ENCODE measurements around the gene PPFIBP1.

Gene PPFIBP1

DNA sequence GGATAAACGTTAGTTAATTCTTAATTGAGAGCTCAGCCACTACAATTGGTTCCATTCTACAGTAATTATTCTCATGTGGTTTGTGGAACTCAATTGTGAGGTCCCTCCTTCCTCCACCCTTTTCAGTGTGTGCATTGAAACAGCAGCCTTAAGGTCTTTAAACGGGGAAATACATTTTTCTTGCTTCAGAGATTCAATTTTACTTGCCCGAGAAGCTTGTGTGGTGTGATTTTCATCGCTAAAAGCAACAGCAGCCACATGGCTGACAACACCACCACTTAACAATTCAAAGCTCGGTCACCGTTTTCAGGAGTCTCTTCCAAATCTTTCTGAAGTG lies 733 bp upstream of the PPFIBP1 start:
- FAIRE-seq (peak; percentile 41), DNase-seq (ENCODE audit: insufficient read length, low spot score) (no peak)
- TF ChIP-seq POLR2A (IDR thresholded peaks at IDR 0.05; ENCODE audit: low read depth, low read length), result no peak

GRCh38 chr12:27524494-27524835 lies 459 bp downstream of the PPFIBP1 start:
- no peak for TF ChIP-seq POLR2A (IDR thresholded peaks at IDR 0.05; ENCODE audit: low read depth, low read length)
- FAIRE-seq, result no peak
- no peak for DNase-seq (ENCODE audit: insufficient read length, low spot score)

GRCh38 chr12:27524839-27525753 lies 1.1 kb downstream of the PPFIBP1 start:
- no peak for TF ChIP-seq POLR2A (IDR thresholded peaks at IDR 0.05; ENCODE audit: low read depth, low read length)
- FAIRE-seq, result peak; percentile 23

DNA sequence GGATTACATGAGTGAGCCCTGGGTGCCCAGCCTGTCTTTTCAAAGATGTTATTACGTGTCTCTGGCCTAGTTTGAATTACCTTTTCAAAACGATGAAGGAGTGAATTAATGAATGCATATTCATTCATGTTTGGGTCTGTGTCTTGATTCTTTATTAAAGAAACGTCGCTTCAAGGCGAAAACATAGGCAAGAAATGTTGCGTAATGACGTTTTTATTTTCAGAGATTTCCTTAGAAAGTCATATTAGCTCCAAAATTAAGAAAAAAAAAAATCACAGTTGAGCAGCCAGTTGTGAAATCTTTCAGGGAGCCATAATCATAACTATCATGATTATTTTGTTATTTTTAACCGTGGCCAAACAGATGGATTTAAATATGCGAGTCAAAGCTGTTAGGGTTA lies 3.5 kb downstream of the PPFIBP1 start:
- DNase-seq (ENCODE audit: insufficient read length, low spot score) (no peak), FAIRE-seq (no peak)
- no peak for TF ChIP-seq POLR2A (IDR thresholded peaks at IDR 0.05; ENCODE audit: low read depth, low read length)

More at GRCh38 chr12:27524839-27525753, 1.1 kb downstream of the PPFIBP1 start:
- DNase-seq (ENCODE audit: insufficient read length, low spot score), result peak; percentile 44

DNA sequence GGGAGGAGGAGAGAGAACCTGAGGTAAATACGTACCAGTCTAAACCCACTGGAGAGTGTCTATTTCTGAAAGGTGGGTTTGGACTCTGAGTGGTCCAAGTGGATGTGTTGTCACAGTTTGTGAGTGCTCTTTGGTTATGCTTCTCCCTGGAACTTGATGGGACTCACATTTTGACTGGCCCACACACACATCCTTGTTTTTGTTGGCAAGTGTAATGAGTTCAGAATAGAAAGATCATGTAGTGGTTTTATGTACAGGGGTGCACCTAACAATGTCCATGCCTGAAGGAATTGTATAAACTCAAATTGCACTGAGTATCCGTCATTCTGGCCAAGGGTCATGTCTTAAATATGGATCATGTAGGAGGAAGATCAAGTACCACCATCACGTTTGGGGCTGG lies 4.8 kb downstream of the PPFIBP1 start:
- DNase-seq (ENCODE audit: insufficient read length, low spot score) (no peak), FAIRE-seq (no peak)
- no peak for TF ChIP-seq POLR2A (IDR thresholded peaks at IDR 0.05; ENCODE audit: low read depth, low read length)

- no peak for DNase-seq (ENCODE audit: insufficient read length, low spot score)
- TF ChIP-seq POLR2A (IDR thresholded peaks at IDR 0.05; ENCODE audit: low read depth, low read length), result no peak
- no peak for FAIRE-seq
These were observed 6.3 kb downstream of the PPFIBP1 start for GRCh38 chr12:27530157-27530922.

GRCh38 chr12:27531896-27532295 lies 7.9 kb downstream of the PPFIBP1 start:
- DNase-seq (ENCODE audit: insufficient read length, low spot score), result no peak
- FAIRE-seq, result no peak
- no peak for TF ChIP-seq POLR2A (IDR thresholded peaks at IDR 0.05; ENCODE audit: low read depth, low read length)

GRCh38 chr12:27534060-27534764 lies 10.2 kb downstream of the PPFIBP1 start:
- TF ChIP-seq POLR2A (IDR thresholded peaks at IDR 0.05; ENCODE audit: low read depth, low read length), result no peak
- FAIRE-seq (no peak), DNase-seq (ENCODE audit: insufficient read length, low spot score) (no peak)

DNA sequence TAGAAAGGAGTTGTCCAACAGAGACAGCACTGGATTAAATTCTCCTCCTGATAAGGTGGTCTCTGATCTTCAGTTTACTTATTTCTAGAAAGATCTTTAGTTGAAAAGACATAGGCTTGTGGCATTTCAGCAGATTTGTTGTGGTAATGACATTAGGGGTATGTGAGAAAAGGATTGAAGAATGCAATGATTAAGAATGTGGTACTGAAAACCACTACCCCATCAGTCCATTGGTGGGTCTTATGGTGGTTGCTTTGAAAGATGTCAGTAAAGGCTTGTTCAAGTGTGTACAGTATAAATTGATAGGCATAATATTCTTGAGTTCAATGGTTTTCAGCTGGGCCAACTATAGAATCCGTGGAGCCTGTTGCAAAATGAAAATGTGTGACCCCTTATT lies 10.8 kb downstream of the PPFIBP1 start:
- no peak for FAIRE-seq
- TF ChIP-seq POLR2A (IDR thresholded peaks at IDR 0.05; ENCODE audit: low read depth, low read length), result no peak
- DNase-seq (ENCODE audit: insufficient read length, low spot score), result no peak

DNA sequence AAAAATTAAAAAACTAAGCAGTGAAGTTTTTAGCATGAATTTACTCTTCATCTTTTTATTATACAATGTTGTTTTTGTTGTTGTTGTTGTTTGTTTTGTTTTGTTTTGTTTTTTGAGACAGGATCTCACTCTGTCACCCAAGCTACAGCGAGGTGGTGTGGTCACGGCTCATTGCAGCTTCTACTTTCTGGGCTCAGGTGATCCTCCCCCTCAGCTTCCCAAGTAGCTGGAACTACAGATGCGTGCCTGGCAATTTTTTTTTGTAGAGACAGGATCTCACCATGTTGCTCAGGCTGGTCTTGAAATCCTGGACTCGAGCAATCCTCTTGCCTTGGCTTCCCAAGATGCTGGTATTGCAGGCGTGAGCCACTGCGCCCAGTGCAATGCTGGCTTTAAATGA lies 11.3 kb downstream of the PPFIBP1 start:
- no peak for TF ChIP-seq POLR2A (IDR thresholded peaks at IDR 0.05; ENCODE audit: low read depth, low read length)
- DNase-seq (ENCODE audit: insufficient read length, low spot score) (no peak), FAIRE-seq (no peak)

GRCh38 chr12:27537855-27538675 lies 14.1 kb downstream of the PPFIBP1 start:
- DNase-seq (ENCODE audit: insufficient read length, low spot score), result no peak
- no peak for TF ChIP-seq POLR2A (IDR thresholded peaks at IDR 0.05; ENCODE audit: low read depth, low read length)
- no peak for FAIRE-seq

- no peak for TF ChIP-seq POLR2A (IDR thresholded peaks at IDR 0.05; ENCODE audit: low read depth, low read length)
- no peak for FAIRE-seq
- DNase-seq (ENCODE audit: insufficient read length, low spot score), result no peak
These were observed 15.2 kb downstream of the PPFIBP1 start for GRCh38 chr12:27539191-27539631.

DNA sequence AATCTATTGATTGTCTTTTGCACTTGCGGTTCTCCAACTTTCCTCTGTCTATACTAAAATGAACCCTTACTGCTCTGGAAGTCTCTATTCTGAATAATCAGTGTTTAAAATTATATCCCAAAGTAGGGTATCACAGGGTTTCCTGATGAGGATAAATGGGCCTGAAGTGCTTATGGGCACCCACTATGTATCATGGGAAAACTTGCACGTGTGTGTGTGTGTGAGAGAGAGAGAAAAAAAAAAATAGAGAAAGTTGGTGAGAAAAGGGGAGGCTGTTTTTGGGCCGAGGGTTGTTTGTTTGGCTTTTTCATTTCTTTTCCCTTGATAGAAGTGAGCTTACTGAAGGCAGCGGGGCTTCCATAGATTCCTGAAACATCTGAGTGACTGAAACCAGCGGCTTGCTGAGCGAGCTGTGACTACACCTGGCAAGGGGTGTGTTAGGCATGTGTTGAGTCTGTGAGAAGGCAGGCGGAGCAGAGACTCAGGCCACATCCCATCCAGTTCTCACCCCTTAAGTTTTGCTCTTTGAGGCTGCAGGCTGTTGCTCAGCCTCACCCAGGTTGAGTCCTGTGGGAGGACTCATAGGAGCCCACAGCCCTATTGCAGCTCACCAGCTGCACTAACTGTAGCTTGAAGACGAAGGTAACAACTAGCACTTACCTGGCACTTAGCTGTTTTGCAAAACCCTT lies 17.2 kb downstream of the PPFIBP1 start:
- no peak for TF ChIP-seq POLR2A (IDR thresholded peaks at IDR 0.05; ENCODE audit: low read depth, low read length)
- FAIRE-seq (no peak), DNase-seq (ENCODE audit: insufficient read length, low spot score) (no peak)
